ENCODE measurements around the gene CD38.

CD38 gene

DNA sequence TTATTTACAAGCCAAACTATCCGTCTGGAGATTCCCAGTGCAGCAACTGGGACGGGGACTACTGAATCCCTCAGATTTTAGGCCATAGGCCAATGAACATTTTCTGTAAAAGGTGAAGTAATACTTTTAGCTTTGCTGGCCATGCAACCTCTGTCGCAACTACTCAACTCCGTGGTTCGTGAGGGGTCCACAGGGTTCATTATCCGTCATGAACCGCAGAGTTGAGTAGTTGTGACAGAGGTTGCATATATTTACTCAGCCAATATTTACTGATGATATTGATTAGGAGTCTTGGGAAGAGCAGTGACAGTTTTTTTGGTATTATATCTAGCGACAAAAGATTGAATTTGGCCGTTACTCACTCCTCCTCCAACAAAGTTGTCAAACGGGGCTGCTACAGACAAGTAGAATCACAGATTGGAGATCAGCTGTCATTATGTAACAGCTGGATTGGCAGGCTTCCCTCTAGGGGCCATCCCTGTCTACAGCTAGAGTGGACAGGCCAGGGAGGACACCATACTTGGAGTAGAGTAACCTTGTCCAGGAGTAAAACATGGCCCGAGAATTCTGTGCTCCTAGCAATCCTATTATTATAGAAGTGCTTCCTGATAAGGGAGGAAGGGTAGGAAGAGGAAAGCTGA, 37.2 kb upstream of the CD38 start:
- H3K4me3 ChIP-seq (replicated peaks; ENCODE audit: low read depth, low read length) = no peak overlapping the region
- TF ChIP-seq, protein P1, sequence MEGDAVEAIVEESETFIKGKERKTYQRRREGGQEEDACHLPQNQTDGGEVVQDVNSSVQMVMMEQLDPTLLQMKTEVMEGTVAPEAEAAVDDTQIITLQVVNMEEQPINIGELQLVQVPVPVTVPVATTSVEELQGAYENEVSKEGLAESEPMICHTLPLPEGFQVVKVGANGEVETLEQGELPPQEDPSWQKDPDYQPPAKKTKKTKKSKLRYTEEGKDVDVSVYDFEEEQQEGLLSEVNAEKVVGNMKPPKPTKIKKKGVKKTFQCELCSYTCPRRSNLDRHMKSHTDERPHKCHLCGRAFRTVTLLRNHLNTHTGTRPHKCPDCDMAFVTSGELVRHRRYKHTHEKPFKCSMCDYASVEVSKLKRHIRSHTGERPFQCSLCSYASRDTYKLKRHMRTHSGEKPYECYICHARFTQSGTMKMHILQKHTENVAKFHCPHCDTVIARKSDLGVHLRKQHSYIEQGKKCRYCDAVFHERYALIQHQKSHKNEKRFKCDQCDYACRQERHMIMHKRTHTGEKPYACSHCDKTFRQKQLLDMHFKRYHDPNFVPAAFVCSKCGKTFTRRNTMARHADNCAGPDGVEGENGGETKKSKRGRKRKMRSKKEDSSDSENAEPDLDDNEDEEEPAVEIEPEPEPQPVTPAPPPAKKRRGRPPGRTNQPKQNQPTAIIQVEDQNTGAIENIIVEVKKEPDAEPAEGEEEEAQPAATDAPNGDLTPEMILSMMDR (IDR thresholded peaks at IDR 0.05; ENCODE audit: low read length, missing control alignments) = no peak
- no peak for DNase-seq (ENCODE audit: low read depth)

DNA sequence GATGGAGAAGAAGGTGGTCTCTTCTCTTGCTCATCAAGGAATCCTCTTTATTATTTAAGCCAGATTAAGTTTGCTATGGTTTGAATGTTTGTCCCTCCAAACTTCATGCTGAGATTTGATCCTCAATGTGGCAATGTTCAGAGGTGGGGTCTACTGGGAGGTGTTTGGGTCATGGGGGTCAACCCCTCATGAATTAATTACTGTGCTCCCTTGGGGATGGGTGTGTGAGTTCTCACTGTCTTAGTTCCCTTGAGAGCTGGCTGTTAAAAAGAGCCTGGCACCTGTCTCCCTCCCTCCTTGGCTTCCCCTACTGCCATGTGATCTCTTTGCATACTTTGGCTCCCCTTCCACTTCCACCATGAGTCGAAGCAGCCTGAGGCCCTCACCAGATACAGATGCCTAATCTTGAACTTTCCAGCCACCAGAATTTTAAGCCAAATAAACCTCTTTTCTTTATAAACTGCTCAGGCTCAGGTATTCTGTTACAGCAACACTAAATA, 36.0 kb upstream of the CD38 start:
- no peak for DNase-seq (ENCODE audit: low read depth)
- TF ChIP-seq, protein P1 (IDR thresholded peaks at IDR 0.05; ENCODE audit: low read length, missing control alignments) = no peak
- H3K4me3 ChIP-seq (replicated peaks; ENCODE audit: low read depth, low read length) = no peak overlapping the region

DNA sequence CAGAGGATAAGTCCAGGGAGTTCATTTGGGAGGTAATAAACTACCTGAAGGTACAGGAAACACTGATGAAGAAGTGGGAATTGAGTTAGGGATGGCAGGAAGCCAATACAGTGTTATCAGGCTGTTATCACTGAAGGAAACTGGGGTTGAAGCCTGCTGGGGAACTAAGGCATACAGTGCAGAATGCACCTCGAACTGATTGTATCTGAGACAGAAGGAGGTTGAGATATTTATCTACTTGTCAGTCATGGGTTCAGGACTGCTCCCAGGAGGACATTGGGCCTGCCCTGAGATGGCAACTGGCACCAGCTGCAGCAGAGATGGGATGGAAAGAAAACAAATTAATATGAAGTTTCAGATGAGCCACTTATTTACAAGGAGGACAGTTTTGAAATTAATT, 35.5 kb upstream of the CD38 start:
- no peak for DNase-seq (ENCODE audit: low read depth)
- no peak overlapping the region for H3K4me3 ChIP-seq (replicated peaks; ENCODE audit: low read depth, low read length)
- TF ChIP-seq, protein P1 (IDR thresholded peaks at IDR 0.05; ENCODE audit: low read length, missing control alignments) = no peak

DNA sequence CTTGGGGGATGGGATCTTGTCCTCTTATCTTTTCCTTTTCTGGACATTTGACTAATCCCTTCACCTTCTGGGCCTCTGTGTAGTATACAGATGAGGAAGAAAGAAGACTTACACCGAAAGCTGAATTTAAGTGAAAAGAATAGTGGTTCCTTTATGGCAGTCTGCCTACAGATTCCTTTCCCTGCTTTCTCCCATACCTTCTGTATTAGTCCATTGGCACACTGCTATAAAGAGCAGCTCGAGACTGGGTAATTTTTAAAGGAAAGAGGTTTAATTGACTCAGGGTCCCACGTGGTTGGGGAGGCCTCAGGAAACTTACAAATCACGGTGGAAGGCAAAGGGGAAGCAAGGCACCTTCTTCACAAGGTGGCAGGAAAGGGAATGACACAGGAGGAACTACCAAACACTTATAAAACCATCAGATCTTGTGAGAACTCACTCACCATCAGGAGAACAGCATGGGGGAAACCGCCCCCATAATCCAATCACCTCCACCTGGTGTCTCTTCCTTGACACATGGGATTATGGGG, 34.0 kb upstream of the CD38 start:
- no peak overlapping the region for H3K4me3 ChIP-seq (replicated peaks; ENCODE audit: low read depth, low read length)
- peak; percentile 13 for DNase-seq (ENCODE audit: low read depth)
- TF ChIP-seq, protein P1 (IDR thresholded peaks at IDR 0.05; ENCODE audit: low read length, missing control alignments) = no peak

DNA sequence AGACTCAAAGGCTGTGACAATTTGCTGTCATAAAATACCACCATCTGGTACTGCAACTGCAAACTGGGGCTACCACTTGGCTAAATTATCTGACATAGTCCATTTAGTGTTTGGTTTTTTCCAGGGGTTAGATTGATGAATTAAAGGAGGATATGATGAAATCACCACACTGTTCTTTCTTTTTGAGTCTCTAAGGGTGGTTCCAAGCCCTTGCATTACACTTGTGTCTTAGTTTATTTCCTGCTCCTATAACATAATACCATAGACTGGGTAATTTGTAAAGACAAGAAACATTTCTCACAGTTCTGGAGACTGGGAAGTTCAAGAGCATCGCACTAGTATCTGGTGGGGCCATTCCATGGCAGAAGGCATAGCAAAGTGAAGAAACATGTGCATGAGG, 32.0 kb upstream of the CD38 start:
- H3K4me3 ChIP-seq (replicated peaks; ENCODE audit: low read depth, low read length) = no peak overlapping the region
- TF ChIP-seq, protein P1 (IDR thresholded peaks at IDR 0.05; ENCODE audit: low read length, missing control alignments) = no peak
- DNase-seq (ENCODE audit: low read depth) = no peak

DNA sequence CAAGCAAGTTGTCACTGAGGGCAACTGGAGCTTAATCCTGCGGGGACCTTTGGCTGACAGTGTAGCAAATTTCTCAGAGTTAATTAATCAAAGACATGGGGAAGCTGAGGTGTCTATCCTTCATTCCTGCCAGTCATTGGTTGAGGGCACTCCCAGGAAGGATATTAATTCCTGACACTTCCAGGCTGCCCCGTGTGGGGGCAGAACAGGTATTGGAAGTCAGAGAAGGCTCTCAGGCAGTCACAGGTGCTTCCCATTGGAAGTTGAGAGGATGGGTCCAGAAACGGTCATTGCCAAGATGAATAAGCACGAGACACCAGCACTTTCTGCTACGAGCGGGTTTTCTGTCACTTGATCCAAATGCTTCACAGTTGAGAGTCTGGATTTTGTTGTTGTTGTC, 29.1 kb upstream of the CD38 start:
- no peak for DNase-seq (ENCODE audit: low read depth)
- TF ChIP-seq, protein P1 (IDR thresholded peaks at IDR 0.05; ENCODE audit: low read length, missing control alignments) = no peak

DNA sequence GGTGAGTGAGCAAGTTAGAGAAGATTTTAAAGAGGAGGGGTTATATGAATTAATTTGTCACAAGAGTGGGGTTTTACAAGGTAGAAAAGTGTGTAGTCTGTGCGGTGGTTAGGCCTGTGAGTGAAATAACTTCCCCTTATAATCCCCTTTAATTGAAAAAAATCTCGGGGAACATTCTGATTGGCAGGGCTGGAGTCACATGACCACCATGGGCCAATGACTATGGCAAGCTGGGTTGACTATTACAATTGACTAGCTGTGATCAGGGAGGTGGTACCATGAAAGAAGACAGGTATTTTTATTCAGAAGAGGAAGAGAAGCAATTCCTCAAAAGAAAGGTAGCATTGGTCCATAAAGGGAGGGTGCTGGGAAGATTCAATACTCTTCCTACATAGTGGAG, 27.0 kb upstream of the CD38 start:
- DNase-seq (ENCODE audit: low read depth) = no peak
- no peak overlapping the region for H3K4me3 ChIP-seq (replicated peaks; ENCODE audit: low read depth, low read length)
- TF ChIP-seq, protein P1 (IDR thresholded peaks at IDR 0.05; ENCODE audit: low read length, missing control alignments) = no peak

More for the DNA sequence above, 29.1 kb upstream of the CD38 start:
- no peak overlapping the region for H3K4me3 ChIP-seq (replicated peaks; ENCODE audit: low read depth, low read length)
